ENCODE data around the gene TMC1.

The TMC1 gene

GRCh38 chr9:72808446-72808768, 287.0 kb downstream of the TMC1 start:
- ChIA-PET CTCF (interaction anchor here (0.5 to 4.3 kb wide), 5 partner anchors 8 to 909 kb away, joined by 3 to 37 read pairs (median 3); no protein-coding TSS in a partner anchor), POLR2A (no interaction called here)
- no peaks in the 10 kb centered on the region for H3K4me1 ChIP-seq (ENCODE audit: control insufficient read depth, insufficient read depth, low read length)
- no peak overlapping the region for H3K27ac ChIP-seq (ENCODE audit: extremely low read depth, low read depth, low read length)
- H3K36me3 ChIP-seq (ENCODE audit: control insufficient read depth in 2 of 2, insufficient read depth in 1 of 2, low read length in 2 of 2), result no peaks in the 10 kb centered on the region
- TF ChIP-seq ZNF560 (tag by site-specific recombination; IDR thresholded peaks at IDR 0.05; ENCODE audit: borderline replicate concordance), result no peak
- no peak for TF ChIP-seq ZNF112 (tag by site-specific recombination; IDR thresholded peaks at IDR 0.05)
- no peak for TF ChIP-seq ZEB2 (tag by site-specific recombination; IDR thresholded peaks at IDR 0.05)
- TF ChIP-seq ZNF621 (tag by site-specific recombination; IDR thresholded peaks at IDR 0.05), result no peak
- TF ChIP-seq ZNF292 (tag by site-specific recombination; IDR thresholded peaks at IDR 0.05; ENCODE audit: borderline replicate concordance, low read depth), result no peak
- no peak for TF ChIP-seq ZNF548 (tag by site-specific recombination; IDR thresholded peaks at IDR 0.05)
- TF ChIP-seq ZNF26 (tag by site-specific recombination; IDR thresholded peaks at IDR 0.05), result no peak
- no peak for TF ChIP-seq ZNF837 (tag by site-specific recombination; IDR thresholded peaks at IDR 0.05)
- no peak for TF ChIP-seq ZNF366 (tag by site-specific recombination; conservative IDR thresholded peaks at IDR 0.05)
- no peak for TF ChIP-seq ZNF416 (tag by site-specific recombination; IDR thresholded peaks at IDR 0.05)
- no peak for TF ChIP-seq ZBTB7A (tag by site-specific recombination; IDR thresholded peaks at IDR 0.05; ENCODE audit: low read depth)
- no peak for TF ChIP-seq WT1 (tag by site-specific recombination; IDR thresholded peaks at IDR 0.05)
- TF ChIP-seq ZNF302 (tag by site-specific recombination; IDR thresholded peaks at IDR 0.05; ENCODE audit: low read depth), result no peak
- TF ChIP-seq SETDB1 (IDR thresholded peaks at IDR 0.05; ENCODE audit: insufficient read length, low read length), result no peak
- TF ChIP-seq, protein P1, sequence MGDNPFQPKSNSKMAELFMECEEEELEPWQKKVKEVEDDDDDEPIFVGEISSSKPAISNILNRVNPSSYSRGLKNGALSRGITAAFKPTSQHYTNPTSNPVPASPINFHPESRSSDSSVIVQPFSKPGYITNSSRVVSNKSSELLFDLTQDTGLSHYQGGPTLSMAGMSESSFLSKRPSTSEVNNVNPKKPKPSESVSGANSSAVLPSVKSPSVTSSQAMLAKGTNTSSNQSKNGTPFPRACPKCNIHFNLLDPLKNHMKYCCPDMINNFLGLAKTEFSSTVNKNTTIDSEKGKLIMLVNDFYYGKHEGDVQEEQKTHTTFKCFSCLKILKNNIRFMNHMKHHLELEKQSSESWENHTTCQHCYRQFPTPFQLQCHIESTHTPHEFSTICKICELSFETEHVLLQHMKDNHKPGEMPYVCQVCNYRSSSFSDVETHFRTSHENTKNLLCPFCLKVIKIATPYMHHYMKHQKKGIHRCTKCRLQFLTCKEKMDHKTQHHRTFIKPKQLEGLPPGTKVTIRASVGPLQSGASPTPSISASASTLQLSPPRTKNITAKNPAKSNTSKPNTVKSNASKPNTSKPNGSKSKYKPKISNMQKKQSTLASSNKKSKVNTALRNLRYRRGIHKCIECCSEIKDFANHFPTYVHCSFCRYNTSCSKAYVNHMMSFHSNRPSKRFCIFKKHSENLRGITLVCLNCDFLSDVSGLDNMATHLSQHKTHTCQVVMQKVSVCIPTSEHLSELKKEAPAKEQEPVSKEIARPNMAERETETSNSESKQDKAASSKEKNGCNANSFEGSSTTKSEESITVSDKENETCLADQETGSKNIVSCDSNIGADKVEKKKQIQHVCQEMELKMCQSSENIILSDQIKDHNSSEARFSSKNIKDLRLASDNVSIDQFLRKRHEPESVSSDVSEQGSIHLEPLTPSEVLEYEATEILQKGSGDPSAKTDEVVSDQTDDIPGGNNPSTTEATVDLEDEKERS (tag by site-specific recombination; IDR thresholded peaks at IDR 0.05), result no peak
- TF ChIP-seq ZFP37 (tag by site-specific recombination; IDR thresholded peaks at IDR 0.05), result no peak
- TF ChIP-seq ZNF660 (tag by site-specific recombination; IDR thresholded peaks at IDR 0.05), result no peak
- TF ChIP-seq SP7 (tag by site-specific recombination; IDR thresholded peaks at IDR 0.05), result no peak
- no peak overlapping the region for H3K4me3 ChIP-seq (ENCODE audit: low read depth, low read length)
- no peaks in the 10 kb centered on the region for H3K9me3 ChIP-seq (ENCODE audit: control insufficient read depth, insufficient read depth, low read depth, low read length)

GRCh38 chr9:72809586-72809985, 288.2 kb downstream of the TMC1 start:
- H3K4me3 ChIP-seq (ENCODE audit: low read depth, low read length), result no peak overlapping the region
- H3K27ac ChIP-seq (ENCODE audit: extremely low read depth, low read depth, low read length), result no peak overlapping the region
- ChIA-PET CTCF (interaction anchor here (0.6 to 4.3 kb wide), 3 partner anchors 13 to 784 kb away, joined by 3 to 37 read pairs (median 3); no protein-coding TSS in a partner anchor), POLR2A (no interaction called here)
- no peaks in the 10 kb centered on the region for H3K4me1 ChIP-seq (ENCODE audit: control insufficient read depth, insufficient read depth, low read length)
- no peaks in the 10 kb centered on the region for H3K36me3 ChIP-seq (ENCODE audit: control insufficient read depth in 2 of 2, insufficient read depth in 1 of 2, low read length in 2 of 2)
- no peaks in the 10 kb centered on the region for H3K9me3 ChIP-seq (ENCODE audit: control insufficient read depth, insufficient read depth, low read depth, low read length)
- TF ChIP-seq ZNF175 (tag by site-specific recombination; IDR thresholded peaks at IDR 0.05), result no peak
- no peak for TF ChIP-seq ZBTB6 (tag by site-specific recombination; IDR thresholded peaks at IDR 0.05)
- TF ChIP-seq ZNF266 (tag by site-specific recombination; IDR thresholded peaks at IDR 0.05; ENCODE audit: low read depth), result no peak
- no peak for TF ChIP-seq HOXA7 (CRISPR knock-in tag; IDR thresholded peaks at IDR 0.05; ENCODE audit: borderline replicate concordance)
- TF ChIP-seq ZNF394 (tag by site-specific recombination; IDR thresholded peaks at IDR 0.05; ENCODE audit: borderline replicate concordance), result no peak
- no peak for TF ChIP-seq ZNF560 (tag by site-specific recombination; IDR thresholded peaks at IDR 0.05; ENCODE audit: borderline replicate concordance)
- no peak for TF ChIP-seq ZNF585B (tag by site-specific recombination; IDR thresholded peaks at IDR 0.05)
- no peak for TF ChIP-seq ZNF169 (tag by site-specific recombination; IDR thresholded peaks at IDR 0.05)
- no peak for TF ChIP-seq ZNF473 (tag by site-specific recombination; IDR thresholded peaks at IDR 0.05)
- TF ChIP-seq SP3 (tag by site-specific recombination; IDR thresholded peaks at IDR 0.05), result no peak
- TF ChIP-seq ZNF133 (tag by site-specific recombination; IDR thresholded peaks at IDR 0.05), result no peak
- no peak for TF ChIP-seq GLIS1 (tag by site-specific recombination; IDR thresholded peaks at IDR 0.05)
- no peak for TF ChIP-seq ZNF26 (tag by site-specific recombination; IDR thresholded peaks at IDR 0.05)
- no peak for TF ChIP-seq ZBTB1 (tag by site-specific recombination; IDR thresholded peaks at IDR 0.05)
- TF ChIP-seq ZSCAN30 (tag by site-specific recombination; IDR thresholded peaks at IDR 0.05), result no peak
- TF ChIP-seq ZNF416 (tag by site-specific recombination; IDR thresholded peaks at IDR 0.05), result no peak
- TF ChIP-seq GLI4 (tag by site-specific recombination; IDR thresholded peaks at IDR 0.05), result no peak
